GOT3 (cell line): ENCODE data around the gene EXOC6B.

Source experiments
- DNase-seq: peaks from one replicate; lab custom pipeline; 2025; ENCODE audit warnings: mixed read lengths; lab: John Stamatoyannopoulos, UW

The EXOC6B gene

GRCh38 chr2:72144632-72145288, 681.1 kb downstream of the EXOC6B start:
- no peak for DNase-seq

- no peak for DNase-seq
Measured at GRCh38 chr2:72144274-72144631, 681.6 kb downstream of the EXOC6B start.

GRCh38 chr2:72143441-72144273, 682.2 kb downstream of the EXOC6B start:
- DNase-seq: no peak

GRCh38 chr2:72142570-72143440, 683.0 kb downstream of the EXOC6B start:
- DNase-seq: no peak

GRCh38 chr2:72141881-72142451, 683.9 kb downstream of the EXOC6B start:
- DNase-seq: no peak

GRCh38 chr2:72141032-72141645, 684.7 kb downstream of the EXOC6B start:
- no peak for DNase-seq

- no peak for DNase-seq
Measured at GRCh38 chr2:72140621-72140960, 685.2 kb downstream of the EXOC6B start.

GRCh38 chr2:72139874-72140620, 685.8 kb downstream of the EXOC6B start:
- DNase-seq: no peak

GRCh38 chr2:72139471-72139873, 686.4 kb downstream of the EXOC6B start:
- DNase-seq: no peak

- no peak for DNase-seq
Measured at GRCh38 chr2:72138921-72139381, 686.9 kb downstream of the EXOC6B start.

GRCh38 chr2:72138011-72138881, 687.6 kb downstream of the EXOC6B start:
- DNase-seq: no peak

GRCh38 chr2:72137498-72138010, 688.3 kb downstream of the EXOC6B start:
- DNase-seq: no peak

- no peak for DNase-seq
Measured at GRCh38 chr2:72136933-72137497, 688.8 kb downstream of the EXOC6B start.

- DNase-seq: no peak
Measured at GRCh38 chr2:72136331-72136730, 689.5 kb downstream of the EXOC6B start.

GRCh38 chr2:72135921-72136320, 689.9 kb downstream of the EXOC6B start:
- DNase-seq: no peak

GRCh38 chr2:72134997-72135800, 690.6 kb downstream of the EXOC6B start:
- DNase-seq: no peak

GRCh38 chr2:72134408-72134996, 691.3 kb downstream of the EXOC6B start:
- DNase-seq: no peak

- DNase-seq: no peak
Measured at GRCh38 chr2:72133721-72134407, 692.0 kb downstream of the EXOC6B start.
